Peyer's patch (tissue), 4 donors: ENCODE results near the gene PKP1. TPM values are rescaled to one million over a fixed set of nuclear protein-coding genes. Genes with fewer than 3 reads are reported as not detected.

Source experiments
- DNase-seq, 3 donors: peaks; one replicate each; pipeline ENCODE4 v3.0.0-alpha.2; 2017 to 2019
- H3K27ac ChIP-seq, 4 donors: fragments of 200-600 bp; sonication (generic); one replicate each; pipeline ENCODE4 v1.5.1; 2016 to 2019
- H3K27me3 ChIP-seq, 2 donors: fragments of 200-600 bp; sonication (generic); one replicate each; pipeline ENCODE4 v1.5.1; 2019
- H3K36me3 ChIP-seq, 3 donors: fragments of 200-600 bp; sonication (generic); one replicate each; pipeline ENCODE4 v1.5.1; 2016 to 2019
- H3K4me1 ChIP-seq, 4 donors: fragments of 200-600 bp; sonication (generic); one replicate each; pipeline ENCODE4 v1.5.1; 2016 to 2019
- H3K4me3 ChIP-seq, 4 donors: fragments of 200-600 bp; sonication (generic); 1 replicate in 3 of 4; 2 replicates in 1 of 4; pipeline ENCODE4 v1.5.1; 2016 to 2019; ENCODE audit warnings: mild to moderate bottlenecking in 1 of 4
- H3K9me3 ChIP-seq, 4 donors: fragments of 200-600 bp; sonication (generic); one replicate each; pipeline ENCODE4 v1.5.1; 2016 to 2019; ENCODE audit warnings: mild to moderate bottlenecking in 1 of 4
- CTCF ChIP-seq, 6 experiments: fragments of 450-650 bp in 4 of 6; fragments of 200-600 bp in 2 of 6; sonication (generic) in 1 of 6; IDR thresholded peaks; one replicate each; pipeline ENCODE4 v1.5.1; 2017 to 2019; ENCODE audit warnings: antibody characterized with exemption in 6 of 6, mild to moderate bottlenecking in 3 of 6, moderate library complexity in 1 of 6
- POLR2A ChIP-seq, 2 donors: fragments of 450-650 bp; IDR thresholded peaks; one replicate each; pipeline ENCODE4 v1.5.1; 2017; ENCODE audit warnings: antibody characterized with exemption in 2 of 2, mild to moderate bottlenecking in 2 of 2, moderate library complexity in 2 of 2
- total RNA-seq, 4 donors: library from RNA; depleted of rRNA; stranded (reverse); fragments of >200 nt; gene quantifications; one replicate each; pipeline ENCODE4 v1.1.0, GENCODE V29; 2016

PKP1 gene
- total RNA-seq, 4 donors from 2014 or later, result 0.54 to 11.6 (median 1.4) TPM

- no peak for TF ChIP-seq POLR2A (IDR thresholded peaks at IDR 0.05)
- no peak for TF ChIP-seq CTCF (IDR thresholded peaks at IDR 0.05)
- H3K4me1 ChIP-seq, result peaks cover 0 to 9% (median 0%) of the 10 kb centered on the region in 4 donors
- no peaks in the 10 kb centered on the region for H3K27me3 ChIP-seq
- no peak overlapping the region for H3K27ac ChIP-seq
- peak in 1 of 3 donors; percentile 51 for DNase-seq
- no peaks in the 10 kb centered on the region for H3K9me3 ChIP-seq
- H3K4me3 ChIP-seq, result no peak overlapping the region
- H3K36me3 ChIP-seq, result no peaks in the 10 kb centered on the region
Observed at GRCh38 chr1:201290551-201290950, 7.2 kb downstream of the PKP1 start.

- TF ChIP-seq POLR2A (IDR thresholded peaks at IDR 0.05) (no peak), CTCF (IDR thresholded peaks at IDR 0.05) (no peak)
- DNase-seq, result peak in 2 of 3 donors; percentile 68 to 74
- no peaks in the 10 kb centered on the region for H3K27me3 ChIP-seq
- H3K4me1 ChIP-seq, result peaks cover 0 to 9% (median 0%) of the 10 kb centered on the region in 4 donors
- H3K27ac ChIP-seq, result peak overlapping the region in 1 of 4 donors; percentile 0
- H3K9me3 ChIP-seq, result no peaks in the 10 kb centered on the region
- H3K4me3 ChIP-seq, result no peak overlapping the region
- no peaks in the 10 kb centered on the region for H3K36me3 ChIP-seq
Observed at GRCh38 chr1:201291916-201292315, 8.6 kb downstream of the PKP1 start.

GRCh38 chr1:201294876-201295275, 11.6 kb downstream of the PKP1 start:
- no peak for TF ChIP-seq POLR2A (IDR thresholded peaks at IDR 0.05)
- no peak for TF ChIP-seq CTCF (IDR thresholded peaks at IDR 0.05)
- no peaks in the 10 kb centered on the region for H3K36me3 ChIP-seq
- H3K4me1 ChIP-seq, result peaks cover 0 to 22% (median 9%) of the 10 kb centered on the region in 4 donors
- H3K9me3 ChIP-seq, result no peaks in the 10 kb centered on the region
- no peak for DNase-seq
- H3K4me3 ChIP-seq, result no peak overlapping the region
- H3K27ac ChIP-seq, result no peak overlapping the region
- no peaks in the 10 kb centered on the region for H3K27me3 ChIP-seq

GRCh38 chr1:201295346-201295745, 12.0 kb downstream of the PKP1 start:
- Histone ChIP-seq H3K4me1 (peaks cover 0 to 24% (median 9%) of the 10 kb centered on the region in 4 donors), H3K27ac (no peak overlapping the region), H3K27me3 (no peaks in the 10 kb centered on the region), H3K36me3 (no peaks in the 10 kb centered on the region), H3K9me3 (no peaks in the 10 kb centered on the region), H3K4me3 (no peak overlapping the region)
- no peak for DNase-seq
- TF ChIP-seq POLR2A (IDR thresholded peaks at IDR 0.05) (no peak), CTCF (IDR thresholded peaks at IDR 0.05) (no peak)

GRCh38 chr1:201295861-201296260, 12.6 kb downstream of the PKP1 start:
- peaks cover 0 to 29% (median 9%) of the 10 kb centered on the region in 4 donors for H3K4me1 ChIP-seq
- H3K27ac ChIP-seq, result peak overlapping the region in 1 of 4 donors; percentile 58
- DNase-seq, result no peak
- H3K4me3 ChIP-seq, result no peak overlapping the region
- no peak for TF ChIP-seq POLR2A (IDR thresholded peaks at IDR 0.05)
- no peak for TF ChIP-seq CTCF (IDR thresholded peaks at IDR 0.05)
- no peaks in the 10 kb centered on the region for H3K9me3 ChIP-seq
- no peaks in the 10 kb centered on the region for H3K27me3 ChIP-seq
- H3K36me3 ChIP-seq, result no peaks in the 10 kb centered on the region

- Histone ChIP-seq H3K27me3 (no peaks in the 10 kb centered on the region), H3K36me3 (no peaks in the 10 kb centered on the region), H3K4me3 (no peak overlapping the region), H3K9me3 (no peaks in the 10 kb centered on the region), H3K27ac (peak overlapping the region in 1 of 4 donors; percentile 58), H3K4me1 (peaks cover 0 to 26% (median 9%) of the 10 kb centered on the region in 4 donors)
- no peak for TF ChIP-seq CTCF (IDR thresholded peaks at IDR 0.05)
- TF ChIP-seq POLR2A (IDR thresholded peaks at IDR 0.05), result no peak
- no peak for DNase-seq
Observed at GRCh38 chr1:201296352-201296751, 13.0 kb downstream of the PKP1 start.
